ENCODE results near the gene RNF180. TPM values are rescaled to one million over a fixed set of nuclear protein-coding genes. Genes with fewer than 3 reads are reported as not detected.

RNF180 gene
- total RNA-seq, 4 donors from 2014 or later: 1.9 to 8.0 (median 3.2) TPM

DNA sequence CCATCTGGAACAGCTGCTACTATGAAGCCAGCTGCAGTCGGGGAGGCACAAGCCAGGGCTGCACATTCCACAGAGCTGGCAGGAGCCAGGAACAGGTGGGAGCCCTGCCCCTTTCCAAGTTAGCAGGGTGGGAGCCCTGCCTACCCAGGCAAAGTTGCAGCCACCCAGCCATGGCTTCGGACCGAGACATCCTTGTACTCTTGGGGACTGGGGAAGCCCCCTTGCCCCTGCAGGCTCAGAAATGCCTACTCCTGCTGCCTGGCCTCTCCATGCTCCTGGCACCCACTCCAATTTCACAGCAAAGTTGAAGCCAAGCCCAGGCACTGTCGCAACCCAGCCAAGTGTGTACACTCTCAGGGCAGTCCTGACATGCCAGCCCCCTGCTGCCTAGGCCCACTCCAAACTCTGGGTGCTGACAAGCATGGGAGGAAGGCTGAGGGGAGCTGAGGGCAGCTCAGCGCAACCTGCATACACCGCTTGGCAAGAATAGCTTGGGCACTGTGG is 165.1 kb downstream of the RNF180 start:
- intact Hi-C loops (cut with DNase I; ENCODE audit: low total_unique reads) (no loop called here), in situ Hi-C loops (cut with MboI; ENCODE audit: low pct_ligation_motif_present in 1 of 4, low pct_unique_long_range_greater_than_20kb in 1 of 4, low sequenced_read_pairs in 3 of 4) (no loop called here)
- WGBS, 2 donors (ENCODE audit: low coverage in 1 of 2): 96% methylated on average over 6 of the region's 6 CpGs; no CpG with 5 or more reads in 1 of the 2 donors
- no peaks in the 10 kb centered on the region for H3K4me1 ChIP-seq
- H3K36me3 ChIP-seq: no peaks in the 10 kb centered on the region
- H3K9me3 ChIP-seq: peaks cover 0 to 3% of the 10 kb centered on the region in 2 donors
- H3K4me3 ChIP-seq: no peak overlapping the region
- no peak overlapping the region for H3K27ac ChIP-seq
- H3K27me3 ChIP-seq: no peaks in the 10 kb centered on the region
- DNase-seq: no peak
- TF ChIP-seq POLR2A (IDR thresholded peaks at IDR 0.05) (no peak), POLR2AphosphoS5 (IDR thresholded peaks at IDR 0.05) (no peak), CTCF (IDR thresholded peaks at IDR 0.05) (no peak), EP300 (IDR thresholded peaks at IDR 0.05; ENCODE audit: low read depth) (no peak)

DNA sequence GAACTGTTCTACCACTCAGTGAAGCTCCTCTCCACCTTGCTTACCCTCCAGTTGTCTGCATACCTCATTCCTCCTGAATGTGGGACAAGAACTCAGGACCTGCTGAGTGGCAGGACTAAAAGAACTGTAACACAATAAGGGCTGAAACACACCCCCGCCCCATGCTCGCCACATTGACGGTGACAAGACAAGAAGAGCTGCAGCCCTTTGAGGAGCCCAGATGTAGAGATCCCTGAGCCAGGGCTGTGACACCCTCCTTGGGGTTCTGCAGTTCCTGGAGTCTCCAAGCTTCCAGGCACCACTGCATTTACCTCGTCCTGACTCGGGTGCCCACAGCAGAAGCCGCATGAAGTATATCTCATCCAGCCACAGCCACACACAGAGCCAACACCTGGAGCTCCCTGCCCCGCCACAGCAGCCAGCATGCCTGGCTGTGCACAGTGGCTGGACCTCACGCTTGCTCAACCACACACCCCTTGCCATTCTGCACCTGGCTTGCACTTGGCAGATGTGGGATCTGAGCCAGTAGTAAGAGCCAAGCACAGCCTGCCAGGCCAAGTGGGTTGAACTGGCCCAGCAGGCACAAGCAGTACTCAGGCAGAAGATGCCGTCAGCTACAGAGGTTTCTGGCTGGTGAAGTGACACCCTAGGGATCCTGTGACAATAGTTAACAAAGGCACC is 166.1 kb downstream of the RNF180 start:
- H3K27me3 ChIP-seq: no peaks in the 10 kb centered on the region
- H3K4me3 ChIP-seq: no peak overlapping the region
- WGBS, 2 donors (ENCODE audit: low coverage in 1 of 2): 93% methylated on average over 9 of the region's 9 CpGs; no CpG with 5 or more reads in 1 of the 2 donors
- in situ Hi-C loops (cut with MboI; ENCODE audit: low pct_ligation_motif_present in 1 of 4, low pct_unique_long_range_greater_than_20kb in 1 of 4, low sequenced_read_pairs in 3 of 4) (no loop called here), intact Hi-C loops (cut with DNase I; ENCODE audit: low total_unique reads) (no loop called here)
- no peak overlapping the region for H3K27ac ChIP-seq
- no peak for DNase-seq
- H3K9me3 ChIP-seq: peaks cover 0 to 3% of the 10 kb centered on the region in 2 donors
- no peak for TF ChIP-seq EP300 (IDR thresholded peaks at IDR 0.05; ENCODE audit: low read depth)
- TF ChIP-seq CTCF (IDR thresholded peaks at IDR 0.05): no peak
- no peak for TF ChIP-seq POLR2AphosphoS5 (IDR thresholded peaks at IDR 0.05)
- TF ChIP-seq POLR2A (IDR thresholded peaks at IDR 0.05): no peak
- no peaks in the 10 kb centered on the region for H3K36me3 ChIP-seq
- H3K4me1 ChIP-seq: no peaks in the 10 kb centered on the region

DNA sequence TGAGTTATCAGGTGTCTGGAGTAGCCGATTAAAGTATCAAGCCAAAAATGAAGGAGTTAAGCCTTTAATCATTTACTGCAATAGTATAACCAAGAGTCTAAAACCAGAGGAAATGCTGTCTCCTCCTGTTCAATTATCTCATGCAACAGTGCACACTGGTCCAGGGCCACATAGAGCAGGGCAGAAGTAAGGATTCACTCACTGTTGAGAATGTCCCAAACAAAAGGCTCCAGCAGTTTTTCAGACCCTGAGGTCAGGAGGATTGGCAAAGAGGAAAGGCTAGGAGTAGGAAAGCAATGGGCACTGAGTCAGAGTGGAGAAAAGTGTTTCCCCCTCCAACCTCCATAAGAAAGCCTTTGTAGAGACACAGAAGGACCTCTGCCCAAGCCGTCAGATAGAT is 168.2 kb downstream of the RNF180 start:
- Histone ChIP-seq H3K36me3 (no peaks in the 10 kb centered on the region), H3K27me3 (no peaks in the 10 kb centered on the region), H3K4me3 (no peak overlapping the region), H3K9me3 (no peaks in the 10 kb centered on the region), H3K27ac (no peak overlapping the region), H3K4me1 (no peaks in the 10 kb centered on the region)
- WGBS, 2 donors (ENCODE audit: low coverage in 1 of 2): 87 to 93% methylated on average over 2 of the region's 2 CpGs
- DNase-seq: no peak
- intact Hi-C loops (cut with DNase I; ENCODE audit: low total_unique reads) (no loop called here), in situ Hi-C loops (cut with MboI; ENCODE audit: low pct_ligation_motif_present in 1 of 4, low pct_unique_long_range_greater_than_20kb in 1 of 4, low sequenced_read_pairs in 3 of 4) (no loop called here)
- TF ChIP-seq EP300 (IDR thresholded peaks at IDR 0.05; ENCODE audit: low read depth) (no peak), CTCF (IDR thresholded peaks at IDR 0.05) (no peak), POLR2A (IDR thresholded peaks at IDR 0.05) (no peak), POLR2AphosphoS5 (IDR thresholded peaks at IDR 0.05) (no peak)

DNA sequence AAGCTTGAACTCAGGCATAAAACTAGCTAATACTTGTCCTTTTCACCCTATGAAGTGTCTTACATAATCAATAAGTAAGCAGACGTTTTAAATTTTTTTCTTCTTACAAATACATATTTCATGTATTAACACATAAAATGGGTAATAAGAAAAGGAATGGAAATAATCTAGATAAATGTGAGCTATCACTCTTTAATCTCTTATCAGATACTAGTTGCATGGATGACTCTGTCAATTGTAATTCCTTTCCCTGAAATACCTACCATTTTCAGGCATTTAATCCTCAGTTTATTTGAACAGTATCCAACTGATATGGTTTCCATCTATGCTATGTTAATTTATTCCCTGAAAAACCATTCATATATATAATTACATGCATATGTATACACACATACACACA is 174.1 kb downstream of the RNF180 start:
- no peak for DNase-seq
- Histone ChIP-seq H3K9me3 (no peaks in the 10 kb centered on the region), H3K4me3 (no peak overlapping the region), H3K4me1 (no peaks in the 10 kb centered on the region), H3K36me3 (no peaks in the 10 kb centered on the region), H3K27me3 (no peaks in the 10 kb centered on the region), H3K27ac (no peak overlapping the region)
- in situ Hi-C loops (cut with MboI; ENCODE audit: low pct_ligation_motif_present in 1 of 4, low pct_unique_long_range_greater_than_20kb in 1 of 4, low sequenced_read_pairs in 3 of 4): no loop called here
- WGBS, 2 donors (ENCODE audit: low coverage in 1 of 2): 59 to 79% methylated on average over 1 of the region's 1 CpG
- TF ChIP-seq POLR2AphosphoS5 (IDR thresholded peaks at IDR 0.05): no peak
- no peak for TF ChIP-seq EP300 (IDR thresholded peaks at IDR 0.05; ENCODE audit: low read depth)
- no peak for TF ChIP-seq CTCF (IDR thresholded peaks at IDR 0.05)
- TF ChIP-seq POLR2A (IDR thresholded peaks at IDR 0.05): no peak
- intact Hi-C loops (cut with DNase I; ENCODE audit: low total_unique reads): no loop called here
